GM12878 (cell line): ENCODE data around the gene FKBP15. TPM values are rescaled to one million over a fixed set of nuclear protein-coding genes. Genes with fewer than 3 reads are reported as not detected.

Experiments
- ATAC-seq: fragments of 200-7000 bp; cut with Tn5 transposase; 3 replicates; pipeline ENCODE4 v1.9.1; 2020; ENCODE audit warnings: mild to moderate bottlenecking, moderate library complexity
- BruUV-seq: library from RNA; stranded (reverse); fragments of 400-500 nt; replicated peaks from 2 replicates; lab custom pipeline; 2021; lab: Mats Ljungman, UMichigan
- CTCF ChIA-PET: fragments of 300-600 bp; sonication (Branson Sonifier 250); formaldehyde crosslinking; extraction: SDS; loops from one replicate; lab custom pipeline; 2021; ENCODE audit warnings: inconsistent platforms; lab: Yijun Ruan, JAX
- POLR2A ChIA-PET: fragments of 350-600 bp; formaldehyde crosslinking; extraction: SDS; loops from one replicate; lab custom pipeline; 2021; ENCODE audit warnings: inconsistent platforms; lab: Charles Lee
- RAD21 ChIA-PET: fragments of 300-600 bp; sonication (Branson Sonifier 250); formaldehyde crosslinking; loops from one replicate; lab custom pipeline; 2023; ENCODE audit warnings: antibody characterized with exemption; ENCODE audit not compliant: unreplicated experiment; lab: Charles Lee
- SMC1A ChIA-PET: fragments of 300-600 bp; sonication (Branson Sonifier 250); formaldehyde crosslinking; loops from one replicate; lab custom pipeline; 2023; ENCODE audit not compliant: unreplicated experiment, uncharacterized antibody; lab: Charles Lee
- DNase-seq: peaks from one replicate; pipeline ENCODE4 v3.0.0-alpha.2; 2011; ENCODE audit warnings: low read depth, low spot score
- FAIRE-seq: peaks from 3 replicates; lab custom pipeline; 2011; peaks lifted over from hg19 to GRCh38; lab: Jason Lieb, UNC
- H2AFZ ChIP-seq: 2 replicates; pipeline ENCODE4 v1.6.0; 2011; ENCODE audit warnings: low read depth, low read length, control low read depth; ENCODE audit not compliant: control insufficient read depth
- H3K27ac ChIP-seq: 2 replicates; pipeline ENCODE4 v1.5.1; 2011; ENCODE audit warnings: control low read depth; ENCODE audit not compliant: control insufficient read depth, insufficient read depth
- H3K27me3 ChIP-seq, 2 experiments: replicated peaks in 1 of 2; 2 replicates each; pipeline versions ENCODE4 v1.6.0 to v1.6.1; 2011; ENCODE audit warnings: low read length in 1 of 2; ENCODE audit not compliant: control insufficient read depth in 2 of 2, insufficient read depth in 2 of 2
- H3K36me3 ChIP-seq, 2 experiments: 2 replicates each; pipeline ENCODE4 v1.5.1; 2011; ENCODE audit warnings: low read length in 1 of 2; ENCODE audit not compliant: control insufficient read depth in 2 of 2, insufficient read depth in 2 of 2
- H3K4me1 ChIP-seq: 2 replicates; pipeline ENCODE4 v1.6.1; 2011; ENCODE audit warnings: mild to moderate bottlenecking, low read length, moderate library complexity, mixed read lengths; ENCODE audit not compliant: control insufficient read depth, insufficient read depth
- H3K4me2 ChIP-seq: 2 replicates; pipeline ENCODE4 v1.6.0; 2011; ENCODE audit warnings: control low read depth; ENCODE audit not compliant: control insufficient read depth, insufficient read depth
- H3K4me3 ChIP-seq: fragments of 200-600 bp; sonication (generic); 2 replicates; pipeline ENCODE4 v1.5.1; 2016
- H3K79me2 ChIP-seq: 2 replicates; pipeline ENCODE4 v1.6.0; 2011; ENCODE audit warnings: low read length; ENCODE audit not compliant: control insufficient read depth, insufficient read depth
- H3K9ac ChIP-seq: 2 replicates; pipeline ENCODE4 v1.8.0; 2011; ENCODE audit warnings: low read length, control low read depth, mixed read lengths; ENCODE audit not compliant: control insufficient read depth, insufficient read depth
- H3K9me3 ChIP-seq: replicated peaks from 3 replicates; pipeline ENCODE4 v1.5.1; 2011; ENCODE audit warnings: mild to moderate bottlenecking, low read length; ENCODE audit not compliant: control insufficient read depth, insufficient read depth
- H4K20me1 ChIP-seq: 2 replicates; pipeline ENCODE4 v1.6.0; 2011; ENCODE audit not compliant: control insufficient read depth, insufficient read depth
- BACH1 ChIP-seq: fragments of 450-650 bp; IDR thresholded peaks from 2 replicates; pipeline ENCODE4 v1.6.1; 2017; ENCODE audit warnings: mild to moderate bottlenecking, borderline replicate concordance
- CBX5 ChIP-seq: sonication (generic); IDR thresholded peaks from 2 replicates; pipeline ENCODE4 v1.6.1; 2016; ENCODE audit warnings: low read depth, moderate library complexity, mild to moderate bottlenecking, inconsistent platforms
- CHD4 ChIP-seq: fragments of 200-600 bp; sonication (generic); IDR thresholded peaks from 2 replicates; pipeline ENCODE4 v1.6.1; 2016; ENCODE audit warnings: mild to moderate bottlenecking
- EED ChIP-seq: sonication (generic); IDR thresholded peaks from 2 replicates; pipeline ENCODE4 v1.6.1; 2016; ENCODE audit warnings: antibody characterized with exemption, low read depth
- MXI1 ChIP-seq: fragments of 150-350 bp; IDR thresholded peaks from 2 replicates; pipeline ENCODE4 v1.6.1; 2011; ENCODE audit warnings: low read depth, mild to moderate bottlenecking, inconsistent platforms, low read length, improper control_type of control experiment
- POLR2AphosphoS5 ChIP-seq: IDR thresholded peaks from 2 replicates; pipeline ENCODE4 v1.6.1; 2011; ENCODE audit warnings: mild to moderate bottlenecking, low read length, inconsistent platforms
- RAD21 ChIP-seq: IDR thresholded peaks from 2 replicates; pipeline ENCODE4 v1.6.1; 2011; ENCODE audit warnings: mild to moderate bottlenecking, low read depth, low read length, moderate library complexity; ENCODE audit not compliant: insufficient read depth
- RB1 ChIP-seq: fragments of 450-650 bp; formaldehyde crosslinking; IDR thresholded peaks from 2 replicates; pipeline ENCODE4 v1.6.1; 2017; ENCODE audit warnings: mild to moderate bottlenecking, borderline replicate concordance
- SP1 ChIP-seq: IDR thresholded peaks from one replicate; pipeline ENCODE4 v1.6.1; 2011; ENCODE audit warnings: low read depth, low read length
- STAT3 ChIP-seq: IDR thresholded peaks from 2 replicates; pipeline ENCODE4 v1.6.1; 2011; ENCODE audit warnings: low read depth, low read length, improper control_type of control experiment
- ZNF274 ChIP-seq: IDR thresholded peaks from one replicate; pipeline ENCODE4 v1.8.0; 2011; ENCODE audit not compliant: insufficient read length, insufficient read depth
- ZZZ3 ChIP-seq: IDR thresholded peaks from 2 replicates; pipeline ENCODE4 v1.6.1; 2011; ENCODE audit warnings: low read depth; ENCODE audit not compliant: control insufficient read depth, insufficient read length
- WGBS: methylation state at CpG from one replicate; pipeline ENCODE4 v1.1.6; 2016; ENCODE audit warnings: low lambda C conversion rate; ENCODE audit not compliant: insufficient replicate concordance, insufficient coverage; ENCODE audit errors: missing lambda C conversion rate; 5-methylcytosine and 5-hydroxymethylcytosine counted together
- in situ Hi-C: fragments of 300-500 bp; cut with MboI; formaldehyde crosslinking; loops from 9 replicates; pipeline ENCODE4 v1.14.3; 2018; ENCODE audit warnings: mixed read lengths
- intact Hi-C: fragments of 100-400 bp; cut with micrococcal nuclease; formaldehyde crosslinking; loops from one replicate; pipeline ENCODE4 v1.14.2; 2022; ENCODE audit not compliant: unreplicated experiment
- polyA plus RNA-seq, 11 experiments: library from polyadenylated mRNA; depleted of rRNA in 4 of 11; unstranded in 6 of 11; stranded (reverse) in 5 of 11; fragments of >200 nt; fragmentation: Nextera tagmentation in 4 of 11; fragmentation: Illumina TruSeq in 1 of 11; extraction: Ambion mirVana in 4 of 11; extraction: Trizol in 1 of 11; gene quantifications; 1 replicate in 1 of 11; 2 replicates in 10 of 11; pipeline versions ENCODE4 v1.2.1 to v1.2.3, GENCODE V29; 2011 to 2016; ENCODE audit warnings: inconsistent platforms in 2 of 11, missing spikeins in 2 of 11, low read depth in 1 of 11
- total RNA-seq, 4 experiments: library from RNA; depleted of rRNA in 3 of 4; stranded (reverse); fragments of >200 nt in 3 of 4; fragmentation: Illumina TruSeq in 1 of 4; extraction: Trizol in 1 of 4; gene quantifications; 2 replicates each; pipeline versions ENCODE4 v1.2.1 to v1.2.3, GENCODE V29; 2013 to 2021
- TF ChIP-seq, protein P1 (sequence below): IDR thresholded peaks from 2 replicates; pipeline ENCODE4 v1.6.1; 2011; ENCODE audit warnings: borderline replicate concordance, low read depth, mild to moderate bottlenecking, moderate library complexity, mixed read lengths, low read length; ENCODE audit not compliant: insufficient read depth; ENCODE audit errors: extremely low read length
- TF ChIP-seq, protein P2 (sequence below): IDR thresholded peaks from 2 replicates; pipeline ENCODE4 v1.6.1; 2012; ENCODE audit warnings: improper control_type of control experiment, low read depth, low read length; ENCODE audit not compliant: insufficient replicate concordance
- TF ChIP-seq, protein P3 (sequence below): fragments of 450-650 bp; formaldehyde crosslinking; IDR thresholded peaks from 2 replicates; pipeline ENCODE4 v1.4.0; 2020; ENCODE audit warnings: mild to moderate bottlenecking, moderate library complexity

The FKBP15 gene
- total and polyA plus RNA-seq, 10 of the 15 experiments (the other 5 are each of a cell fraction or from before 2014, with no cell fraction given) = 5.0 to 53.4 (median 21.2) TPM

DNA sequence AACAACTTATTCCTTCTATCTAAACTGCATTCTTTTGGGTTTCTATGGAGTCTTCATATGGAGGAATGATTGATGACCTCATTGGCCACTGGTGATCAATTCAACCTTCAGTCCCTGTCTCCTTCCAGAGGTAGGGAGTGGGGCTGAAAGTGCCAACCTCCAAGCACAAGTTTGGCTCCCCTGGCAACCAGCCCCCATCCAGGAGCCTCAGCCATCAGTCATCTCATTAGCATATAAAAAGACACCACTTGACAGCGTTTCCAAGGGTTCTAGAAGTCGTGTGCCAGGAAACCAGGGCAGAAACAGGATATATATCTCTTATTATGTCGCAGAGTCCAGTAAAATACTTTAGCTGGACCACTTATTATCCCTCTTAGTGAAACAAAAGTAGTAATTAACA is 60.5 kb downstream of the FKBP15 start (continued):
- TF ChIP-seq, protein P1, sequence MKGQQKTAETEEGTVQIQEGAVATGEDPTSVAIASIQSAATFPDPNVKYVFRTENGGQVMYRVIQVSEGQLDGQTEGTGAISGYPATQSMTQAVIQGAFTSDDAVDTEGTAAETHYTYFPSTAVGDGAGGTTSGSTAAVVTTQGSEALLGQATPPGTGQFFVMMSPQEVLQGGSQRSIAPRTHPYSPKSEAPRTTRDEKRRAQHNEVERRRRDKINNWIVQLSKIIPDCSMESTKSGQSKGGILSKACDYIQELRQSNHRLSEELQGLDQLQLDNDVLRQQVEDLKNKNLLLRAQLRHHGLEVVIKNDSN = no peak
- TF ChIP-seq RAD21 (no peak), POLR2AphosphoS5 (no peak)

DNA sequence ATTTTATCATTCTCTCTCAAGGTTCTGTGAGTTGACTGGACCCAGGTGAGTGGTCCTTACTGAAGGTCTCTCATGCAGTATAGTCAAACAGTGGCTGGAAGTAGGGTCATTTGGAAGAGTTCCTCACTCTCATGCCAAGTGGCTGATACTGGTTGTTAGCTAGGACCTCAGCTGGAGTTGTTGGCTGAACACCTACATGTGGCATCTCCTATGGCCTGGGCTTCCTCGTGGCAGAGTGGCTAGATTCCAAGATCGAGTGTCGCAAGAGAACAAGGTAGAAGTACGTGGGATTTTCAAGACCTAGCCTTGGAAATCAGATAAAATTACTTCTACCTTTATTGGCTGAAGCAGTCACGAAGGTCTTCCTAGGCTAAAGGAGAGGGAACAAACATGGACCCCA is 62.6 kb downstream of the FKBP15 start:
- no peak overlapping the region for H2AFZ ChIP-seq
- H3K27me3 ChIP-seq = no peaks in the 10 kb centered on the region
- ATAC-seq = no peak
- no peak for FAIRE-seq
- no peak for TF ChIP-seq ZZZ3
- no peak for TF ChIP-seq RAD21
- TF ChIP-seq, protein P2, sequence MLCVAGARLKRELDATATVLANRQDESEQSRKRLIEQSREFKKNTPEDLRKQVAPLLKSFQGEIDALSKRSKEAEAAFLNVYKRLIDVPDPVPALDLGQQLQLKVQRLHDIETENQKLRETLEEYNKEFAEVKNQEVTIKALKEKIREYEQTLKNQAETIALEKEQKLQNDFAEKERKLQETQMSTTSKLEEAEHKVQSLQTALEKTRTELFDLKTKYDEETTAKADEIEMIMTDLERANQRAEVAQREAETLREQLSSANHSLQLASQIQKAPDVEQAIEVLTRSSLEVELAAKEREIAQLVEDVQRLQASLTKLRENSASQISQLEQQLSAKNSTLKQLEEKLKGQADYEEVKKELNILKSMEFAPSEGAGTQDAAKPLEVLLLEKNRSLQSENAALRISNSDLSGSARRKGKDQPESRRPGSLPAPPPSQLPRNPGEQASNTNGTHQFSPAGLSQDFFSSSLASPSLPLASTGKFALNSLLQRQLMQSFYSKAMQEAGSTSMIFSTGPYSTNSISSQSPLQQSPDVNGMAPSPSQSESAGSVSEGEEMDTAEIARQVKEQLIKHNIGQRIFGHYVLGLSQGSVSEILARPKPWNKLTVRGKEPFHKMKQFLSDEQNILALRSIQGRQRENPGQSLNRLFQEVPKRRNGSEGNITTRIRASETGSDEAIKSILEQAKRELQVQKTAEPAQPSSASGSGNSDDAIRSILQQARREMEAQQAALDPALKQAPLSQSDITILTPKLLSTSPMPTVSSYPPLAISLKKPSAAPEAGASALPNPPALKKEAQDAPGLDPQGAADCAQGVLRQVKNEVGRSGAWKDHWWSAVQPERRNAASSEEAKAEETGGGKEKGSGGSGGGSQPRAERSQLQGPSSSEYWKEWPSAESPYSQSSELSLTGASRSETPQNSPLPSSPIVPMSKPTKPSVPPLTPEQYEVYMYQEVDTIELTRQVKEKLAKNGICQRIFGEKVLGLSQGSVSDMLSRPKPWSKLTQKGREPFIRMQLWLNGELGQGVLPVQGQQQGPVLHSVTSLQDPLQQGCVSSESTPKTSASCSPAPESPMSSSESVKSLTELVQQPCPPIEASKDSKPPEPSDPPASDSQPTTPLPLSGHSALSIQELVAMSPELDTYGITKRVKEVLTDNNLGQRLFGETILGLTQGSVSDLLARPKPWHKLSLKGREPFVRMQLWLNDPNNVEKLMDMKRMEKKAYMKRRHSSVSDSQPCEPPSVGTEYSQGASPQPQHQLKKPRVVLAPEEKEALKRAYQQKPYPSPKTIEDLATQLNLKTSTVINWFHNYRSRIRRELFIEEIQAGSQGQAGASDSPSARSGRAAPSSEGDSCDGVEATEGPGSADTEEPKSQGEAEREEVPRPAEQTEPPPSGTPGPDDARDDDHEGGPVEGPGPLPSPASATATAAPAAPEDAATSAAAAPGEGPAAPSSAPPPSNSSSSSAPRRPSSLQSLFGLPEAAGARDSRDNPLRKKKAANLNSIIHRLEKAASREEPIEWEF = no peak
- no peak for TF ChIP-seq SP1
- no peak for TF ChIP-seq STAT3
- TF ChIP-seq RB1 = no peak
- TF ChIP-seq BACH1 = no peak
- TF ChIP-seq EED = no peak
- no peak for TF ChIP-seq CHD4
- TF ChIP-seq CBX5 = no peak
- TF ChIP-seq MXI1 = no peak
- TF ChIP-seq, protein P3, sequence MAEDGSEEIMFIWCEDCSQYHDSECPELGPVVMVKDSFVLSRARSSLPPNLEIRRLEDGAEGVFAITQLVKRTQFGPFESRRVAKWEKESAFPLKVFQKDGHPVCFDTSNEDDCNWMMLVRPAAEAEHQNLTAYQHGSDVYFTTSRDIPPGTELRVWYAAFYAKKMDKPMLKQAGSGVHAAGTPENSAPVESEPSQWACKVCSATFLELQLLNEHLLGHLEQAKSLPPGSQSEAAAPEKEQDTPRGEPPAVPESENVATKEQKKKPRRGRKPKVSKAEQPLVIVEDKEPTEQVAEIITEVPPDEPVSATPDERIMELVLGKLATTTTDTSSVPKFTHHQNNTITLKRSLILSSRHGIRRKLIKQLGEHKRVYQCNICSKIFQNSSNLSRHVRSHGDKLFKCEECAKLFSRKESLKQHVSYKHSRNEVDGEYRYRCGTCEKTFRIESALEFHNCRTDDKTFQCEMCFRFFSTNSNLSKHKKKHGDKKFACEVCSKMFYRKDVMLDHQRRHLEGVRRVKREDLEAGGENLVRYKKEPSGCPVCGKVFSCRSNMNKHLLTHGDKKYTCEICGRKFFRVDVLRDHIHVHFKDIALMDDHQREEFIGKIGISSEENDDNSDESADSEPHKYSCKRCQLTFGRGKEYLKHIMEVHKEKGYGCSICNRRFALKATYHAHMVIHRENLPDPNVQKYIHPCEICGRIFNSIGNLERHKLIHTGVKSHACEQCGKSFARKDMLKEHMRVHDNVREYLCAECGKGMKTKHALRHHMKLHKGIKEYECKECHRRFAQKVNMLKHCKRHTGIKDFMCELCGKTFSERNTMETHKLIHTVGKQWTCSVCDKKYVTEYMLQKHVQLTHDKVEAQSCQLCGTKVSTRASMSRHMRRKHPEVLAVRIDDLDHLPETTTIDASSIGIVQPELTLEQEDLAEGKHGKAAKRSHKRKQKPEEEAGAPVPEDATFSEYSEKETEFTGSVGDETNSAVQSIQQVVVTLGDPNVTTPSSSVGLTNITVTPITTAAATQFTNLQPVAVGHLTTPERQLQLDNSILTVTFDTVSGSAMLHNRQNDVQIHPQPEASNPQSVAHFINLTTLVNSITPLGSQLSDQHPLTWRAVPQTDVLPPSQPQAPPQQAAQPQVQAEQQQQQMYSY (CRISPR knock-in tag) = no peak
- no peak for TF ChIP-seq ZNF274
- peaks cover 11 to 17% of the 10 kb centered on the region in 2 experiments for H3K36me3 ChIP-seq
- WGBS = 93% methylated on average over 5 of the region's 5 CpGs
- in situ Hi-C loops (no loop called here), intact Hi-C loops (no loop called here)
- BruUV-seq = no TSS peak
- no peaks in the 10 kb centered on the region for H3K9me3 ChIP-seq
- H3K4me1 ChIP-seq = no peaks in the 10 kb centered on the region
- RAD21 ChIA-PET = no interaction called here
- H3K4me3 ChIP-seq = no peak overlapping the region
- H3K79me2 ChIP-seq = no peaks in the 10 kb centered on the region
- no peak overlapping the region for H3K4me2 ChIP-seq
- SMC1A ChIA-PET = no interaction called here
- no peak overlapping the region for H3K9ac ChIP-seq
- CTCF ChIA-PET = no interaction called here
- DNase-seq = no peak
- POLR2A ChIA-PET = no interaction called here
- no peak overlapping the region for H3K27ac ChIP-seq
- no peaks in the 10 kb centered on the region for H4K20me1 ChIP-seq
